ENCODE data around the gene C12orf57.
A peak's percentile ranks its signal among the peaks of the same experiment; 100 is the strongest.

C12orf57 gene

GRCh38 chr12:6938353-6939190, 5.2 kb upstream of the C12orf57 start:
- no peak for DNase-seq

- DNase-seq, result no peak
Measured at GRCh38 chr12:6939191-6939540, 4.7 kb upstream of the C12orf57 start.

- DNase-seq, result no peak
Measured at GRCh38 chr12:6941267-6941666, 2.6 kb upstream of the C12orf57 start.

GRCh38 chr12:6941782-6942181, 2.0 kb upstream of the C12orf57 start:
- no peak for DNase-seq

GRCh38 chr12:6942331-6942665, 1.5 kb upstream of the C12orf57 start:
- no peak for DNase-seq

- DNase-seq, result peak; percentile 66
Measured at GRCh38 chr12:6943389-6943721, 467 bp upstream of the C12orf57 start.

- peak; percentile 74 for DNase-seq
Measured at GRCh38 chr12:6944381-6945186, 762 bp downstream of the C12orf57 start.

GRCh38 chr12:6945613-6946012, 1.8 kb downstream of the C12orf57 start:
- DNase-seq, result no peak

- no peak for DNase-seq
Measured at GRCh38 chr12:6946033-6946919, 2.5 kb downstream of the C12orf57 start.

- DNase-seq, result no peak
Measured at GRCh38 chr12:6946920-6947374, 3.1 kb downstream of the C12orf57 start.

GRCh38 chr12:6947615-6948014, 3.8 kb downstream of the C12orf57 start:
- no peak for DNase-seq

GRCh38 chr12:6948873-6949594, 5.2 kb downstream of the C12orf57 start:
- DNase-seq, result no peak

GRCh38 chr12:6950401-6950801, 6.6 kb downstream of the C12orf57 start:
- DNase-seq, result no peak

- no peak for DNase-seq
Measured at GRCh38 chr12:6950811-6951540, 7.2 kb downstream of the C12orf57 start, which contains the start of gene PTPN6. Gene PTPN6 (plus strand): TSS chr12:6951356. CDS start chr12:6951513, 157 bp downstream.

GRCh38 chr12:6951551-6952120, 7.8 kb downstream of the C12orf57 start:
- DNase-seq, result no peak

- DNase-seq, result no peak
Measured at GRCh38 chr12:6952121-6952862, 8.5 kb downstream of the C12orf57 start.

GRCh38 chr12:6952863-6953441, 9.1 kb downstream of the C12orf57 start:
- DNase-seq, result no peak

GRCh38 chr12:6953442-6954315, 9.9 kb downstream of the C12orf57 start:
- peak; percentile 84 for DNase-seq

Measured in activated T-cell treated with anti-CD3 and anti-CD28 coated beads for 4 hours (primary cell).